ENCODE results near the gene IFT88. TPM values are rescaled to one million over a fixed set of nuclear protein-coding genes. Genes with fewer than 3 reads are reported as not detected.

The IFT88 gene
- total RNA-seq, 1 donor, result 8.7 TPM

DNA sequence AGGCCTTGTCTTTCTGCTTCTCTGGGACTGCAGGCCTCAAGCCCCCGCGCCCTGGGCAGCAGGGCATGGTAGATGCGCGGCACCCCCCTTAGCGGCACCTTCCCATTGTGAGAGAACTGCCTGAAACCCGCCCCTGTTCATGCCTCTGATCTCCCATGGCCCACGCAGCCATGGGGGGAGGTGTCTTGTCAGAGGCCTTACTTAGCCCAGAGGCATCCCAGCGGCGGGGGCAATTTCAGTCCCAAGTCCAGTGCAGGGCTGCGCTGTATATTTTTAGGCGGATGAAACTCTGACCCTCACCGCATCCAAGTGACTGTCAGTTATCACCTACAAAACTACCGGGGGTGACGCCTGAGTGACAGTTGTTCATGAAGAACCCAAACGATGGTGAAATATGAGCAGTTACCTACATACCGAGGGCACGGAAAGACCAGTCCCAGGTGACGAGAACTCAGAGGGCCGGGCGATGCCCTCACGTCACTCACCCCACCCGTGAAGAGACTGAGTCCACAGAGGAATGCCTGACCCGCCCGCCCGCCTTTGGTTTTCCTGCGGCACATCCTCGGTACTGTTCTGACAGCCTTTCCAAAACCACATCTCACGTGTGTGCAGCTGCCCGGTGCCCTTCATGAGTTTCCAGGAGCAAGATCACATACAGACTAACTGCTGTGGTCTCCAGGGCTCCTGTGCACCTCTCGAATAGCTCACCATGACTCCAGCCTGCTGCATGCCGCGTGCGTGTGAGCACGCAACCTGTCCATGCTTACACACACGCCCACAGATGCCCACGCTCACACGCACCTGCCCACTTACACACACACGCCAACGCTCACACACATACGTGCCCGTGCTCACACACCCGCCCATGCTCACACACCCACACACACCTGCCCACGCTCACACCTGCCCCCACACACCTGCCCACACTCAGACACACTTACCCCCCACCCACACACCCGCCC, 150.9 kb downstream of the IFT88 start:
- Histone ChIP-seq H3K4me3 (ENCODE audit: low read length) (no peak overlapping the region), H3K27me3 (ENCODE audit: insufficient read depth, low read length) (peaks cover 19% of the 10 kb centered on the region), H3K4me1 (ENCODE audit: insufficient read depth, low read length) (peaks cover 8% of the 10 kb centered on the region), H3K9me3 (ENCODE audit: low read depth, low read length) (no peaks in the 10 kb centered on the region)

DNA sequence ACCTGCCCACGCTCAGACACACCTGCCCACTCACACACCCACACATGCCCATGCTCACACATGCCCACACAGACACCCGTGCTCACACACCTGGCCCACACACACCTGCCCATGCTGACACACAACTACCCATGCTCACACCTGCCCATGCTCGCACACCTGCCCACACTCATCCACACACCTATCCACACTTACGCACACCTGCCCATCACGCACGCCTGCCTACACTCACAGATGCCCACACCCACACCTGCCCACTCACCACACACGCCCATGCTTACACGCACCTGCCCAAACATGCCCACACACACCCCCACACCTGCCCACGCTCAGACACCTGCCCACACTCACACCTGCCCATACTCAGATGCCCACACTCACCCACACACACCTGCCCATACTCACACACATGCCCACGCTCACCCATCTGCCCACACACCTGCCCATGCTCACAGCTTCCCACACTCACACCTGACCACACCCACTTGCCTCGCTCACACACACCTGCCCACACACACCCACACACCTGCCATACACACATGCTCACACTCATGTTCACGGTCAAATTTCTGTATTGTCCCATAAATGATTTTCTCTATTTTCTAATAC, 152.1 kb downstream of the IFT88 start:
- no peak overlapping the region for H3K4me3 ChIP-seq (ENCODE audit: low read length)
- H3K9me3 ChIP-seq (ENCODE audit: low read depth, low read length), result no peaks in the 10 kb centered on the region
- peaks cover 24% of the 10 kb centered on the region for H3K27me3 ChIP-seq (ENCODE audit: insufficient read depth, low read length)
- peaks cover 8% of the 10 kb centered on the region for H3K4me1 ChIP-seq (ENCODE audit: insufficient read depth, low read length)

DNA sequence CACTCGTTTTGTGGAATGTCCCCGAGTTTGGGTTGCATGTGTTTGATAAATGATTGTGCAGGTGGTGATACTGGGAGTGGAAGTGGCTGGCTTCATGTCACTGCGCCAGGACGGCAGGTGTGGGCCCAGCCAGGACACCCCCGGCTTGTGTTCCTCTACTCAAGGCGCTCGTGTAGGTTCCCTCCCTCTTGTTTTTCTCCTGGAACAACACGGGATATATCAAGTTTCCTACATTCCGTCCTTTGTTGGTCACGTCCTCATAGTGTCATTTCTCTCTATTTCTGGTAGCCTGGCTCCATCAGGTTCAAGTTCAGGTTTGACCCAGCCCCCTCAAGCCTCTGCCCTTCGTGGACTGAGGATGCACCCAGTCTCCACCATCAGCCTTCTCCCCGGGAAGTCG, 152.8 kb downstream of the IFT88 start:
- Histone ChIP-seq H3K27me3 (ENCODE audit: insufficient read depth, low read length) (peaks cover 24% of the 10 kb centered on the region), H3K9me3 (ENCODE audit: low read depth, low read length) (no peaks in the 10 kb centered on the region), H3K4me3 (ENCODE audit: low read length) (no peak overlapping the region), H3K4me1 (ENCODE audit: insufficient read depth, low read length) (peaks cover 8% of the 10 kb centered on the region)

DNA sequence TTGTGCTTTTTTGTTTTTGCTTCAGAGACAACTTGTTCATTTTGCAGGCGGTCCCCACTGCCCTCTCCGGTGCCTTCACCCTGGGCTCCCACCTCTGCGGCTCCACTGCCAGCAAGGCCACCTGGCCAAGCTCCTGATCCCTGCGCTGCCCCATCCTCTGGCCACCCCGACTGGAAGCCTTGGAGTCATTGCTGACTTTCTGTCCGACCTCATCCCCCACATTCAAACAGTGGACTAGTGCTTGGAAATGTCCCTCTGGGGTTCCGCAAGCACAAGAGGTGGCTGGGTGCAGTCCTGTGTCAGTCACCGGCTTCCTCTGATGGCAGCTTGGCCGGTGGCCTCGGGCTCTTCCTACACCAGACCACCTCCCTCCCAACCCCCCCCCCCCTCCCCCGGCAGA, 153.5 kb downstream of the IFT88 start:
- H3K4me3 ChIP-seq (ENCODE audit: low read length), result no peak overlapping the region
- H3K27me3 ChIP-seq (ENCODE audit: insufficient read depth, low read length), result peaks cover 24% of the 10 kb centered on the region
- peaks cover 8% of the 10 kb centered on the region for H3K4me1 ChIP-seq (ENCODE audit: insufficient read depth, low read length)
- no peaks in the 10 kb centered on the region for H3K9me3 ChIP-seq (ENCODE audit: low read depth, low read length)

DNA sequence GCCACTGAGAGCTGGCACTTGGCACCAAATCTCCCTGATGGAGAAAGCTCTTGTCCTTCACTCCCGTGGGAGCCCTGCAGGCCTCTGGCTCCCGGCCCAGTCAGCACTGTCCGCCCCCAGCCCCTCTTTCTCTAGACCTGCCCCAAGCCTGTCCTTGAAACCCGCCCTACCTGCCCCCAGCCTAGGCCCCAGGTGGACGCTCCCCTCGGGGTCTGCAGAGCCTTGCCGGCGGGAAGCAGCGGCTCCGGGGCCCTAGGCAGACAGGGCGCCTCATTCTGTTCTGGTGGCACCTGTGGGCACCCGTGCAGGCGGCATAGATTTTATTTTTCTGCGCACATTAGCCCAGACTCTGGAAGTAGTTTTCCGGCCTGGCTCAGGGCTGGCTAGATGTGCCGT, 154.1 kb downstream of the IFT88 start:
- Histone ChIP-seq H3K27me3 (ENCODE audit: insufficient read depth, low read length) (peaks cover 24% of the 10 kb centered on the region), H3K4me1 (ENCODE audit: insufficient read depth, low read length) (peaks cover 8% of the 10 kb centered on the region), H3K9me3 (ENCODE audit: low read depth, low read length) (no peaks in the 10 kb centered on the region), H3K4me3 (ENCODE audit: low read length) (no peak overlapping the region)

DNA sequence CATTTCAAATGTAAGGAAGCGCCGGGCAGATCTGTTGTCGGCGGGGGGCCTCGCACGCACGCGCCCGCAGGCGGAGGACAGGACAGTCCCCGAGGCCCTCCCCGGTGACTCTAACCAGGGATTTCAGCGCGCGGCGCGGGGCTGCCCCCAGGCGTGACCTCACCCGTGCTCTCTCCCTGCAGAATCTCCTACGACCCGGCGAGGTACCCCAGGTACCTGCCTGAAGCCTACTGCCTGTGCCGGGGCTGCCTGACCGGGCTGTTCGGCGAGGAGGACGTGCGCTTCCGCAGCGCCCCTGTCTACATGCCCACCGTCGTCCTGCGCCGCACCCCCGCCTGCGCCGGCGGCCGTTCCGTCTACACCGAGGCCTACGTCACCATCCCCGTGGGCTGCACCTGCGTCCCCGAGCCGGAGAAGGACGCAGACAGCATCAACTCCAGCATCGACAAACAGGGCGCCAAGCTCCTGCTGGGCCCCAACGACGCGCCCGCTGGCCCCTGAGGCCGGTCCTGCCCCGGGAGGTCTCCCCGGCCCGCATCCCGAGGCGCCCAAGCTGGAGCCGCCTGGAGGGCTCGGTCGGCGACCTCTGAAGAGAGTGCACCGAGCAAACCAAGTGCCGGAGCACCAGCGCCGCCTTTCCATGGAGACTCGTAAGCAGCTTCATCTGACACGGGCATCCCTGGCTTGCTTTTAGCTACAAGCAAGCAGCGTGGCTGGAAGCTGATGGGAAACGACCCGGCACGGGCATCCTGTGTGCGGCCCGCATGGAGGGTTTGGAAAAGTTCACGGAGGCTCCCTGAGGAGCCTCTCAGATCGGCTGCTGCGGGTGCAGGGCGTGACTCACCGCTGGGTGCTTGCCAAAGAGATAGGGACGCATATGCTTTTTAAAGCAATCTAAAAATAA, 154.7 kb downstream of the IFT88 start:
- Histone ChIP-seq H3K27me3 (ENCODE audit: insufficient read depth, low read length) (peaks cover 24% of the 10 kb centered on the region), H3K4me3 (ENCODE audit: low read length) (no peak overlapping the region), H3K4me1 (ENCODE audit: insufficient read depth, low read length) (peaks cover 8% of the 10 kb centered on the region), H3K9me3 (ENCODE audit: low read depth, low read length) (no peaks in the 10 kb centered on the region)

DNA sequence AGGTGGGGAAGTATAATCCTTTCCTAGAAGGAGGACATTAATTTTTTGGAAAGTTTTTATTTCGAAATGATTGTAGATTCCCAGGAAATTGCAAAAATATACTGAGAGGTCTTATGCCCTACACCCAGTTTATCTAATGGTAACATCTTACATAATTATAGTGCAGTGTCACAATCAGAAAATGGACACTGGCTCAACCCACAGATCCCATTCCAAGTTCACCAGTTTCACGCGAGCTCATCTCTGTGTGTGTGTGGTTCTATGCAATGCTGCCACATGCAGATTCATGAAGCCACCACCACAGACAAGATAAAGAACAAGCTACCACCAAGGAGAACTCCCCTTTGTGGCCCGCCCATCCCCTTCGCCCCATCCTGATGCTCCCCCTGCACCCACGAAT, 160.9 kb downstream of the IFT88 start:
- Histone ChIP-seq H3K9me3 (ENCODE audit: low read depth, low read length) (no peaks in the 10 kb centered on the region), H3K4me1 (ENCODE audit: insufficient read depth, low read length) (no peaks in the 10 kb centered on the region), H3K4me3 (ENCODE audit: low read length) (no peak overlapping the region), H3K27me3 (ENCODE audit: insufficient read depth, low read length) (peaks cover 5% of the 10 kb centered on the region)

DNA sequence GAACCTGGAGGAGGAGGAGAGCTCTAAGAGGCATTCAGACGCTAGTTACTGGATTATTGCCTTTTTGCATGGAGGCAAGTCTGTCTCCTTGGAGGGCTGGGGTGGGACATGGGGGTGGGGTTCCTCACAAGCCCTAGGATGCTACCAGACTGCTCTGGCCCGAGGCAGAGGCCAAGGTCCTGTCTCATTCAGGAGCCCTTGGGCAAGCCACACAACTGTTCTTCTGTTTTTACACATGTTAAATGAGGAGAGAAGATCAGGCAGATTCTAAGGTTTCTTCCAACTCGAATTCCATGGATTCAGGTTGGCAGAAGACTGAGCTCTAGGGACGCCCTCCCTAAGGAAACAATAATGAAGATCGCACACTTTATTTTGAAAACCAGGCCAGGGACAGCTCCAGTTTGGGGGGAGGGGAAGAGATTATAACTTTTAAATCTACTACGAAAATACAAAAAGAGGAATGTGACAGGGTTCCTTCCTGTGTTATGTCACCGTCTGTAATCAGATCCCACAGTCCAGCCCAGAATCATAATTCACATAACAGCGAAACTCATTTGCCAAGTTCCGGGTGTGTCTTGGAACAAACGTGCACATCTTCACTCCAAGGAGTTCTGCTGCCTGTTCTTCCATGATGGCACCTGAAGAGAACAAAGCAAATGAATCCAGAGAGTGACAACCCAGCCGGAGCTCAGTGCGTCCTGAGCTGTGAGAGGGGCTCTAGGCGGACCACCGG, 161.8 kb downstream of the IFT88 start:
- H3K4me1 ChIP-seq (ENCODE audit: insufficient read depth, low read length), result no peaks in the 10 kb centered on the region

DNA sequence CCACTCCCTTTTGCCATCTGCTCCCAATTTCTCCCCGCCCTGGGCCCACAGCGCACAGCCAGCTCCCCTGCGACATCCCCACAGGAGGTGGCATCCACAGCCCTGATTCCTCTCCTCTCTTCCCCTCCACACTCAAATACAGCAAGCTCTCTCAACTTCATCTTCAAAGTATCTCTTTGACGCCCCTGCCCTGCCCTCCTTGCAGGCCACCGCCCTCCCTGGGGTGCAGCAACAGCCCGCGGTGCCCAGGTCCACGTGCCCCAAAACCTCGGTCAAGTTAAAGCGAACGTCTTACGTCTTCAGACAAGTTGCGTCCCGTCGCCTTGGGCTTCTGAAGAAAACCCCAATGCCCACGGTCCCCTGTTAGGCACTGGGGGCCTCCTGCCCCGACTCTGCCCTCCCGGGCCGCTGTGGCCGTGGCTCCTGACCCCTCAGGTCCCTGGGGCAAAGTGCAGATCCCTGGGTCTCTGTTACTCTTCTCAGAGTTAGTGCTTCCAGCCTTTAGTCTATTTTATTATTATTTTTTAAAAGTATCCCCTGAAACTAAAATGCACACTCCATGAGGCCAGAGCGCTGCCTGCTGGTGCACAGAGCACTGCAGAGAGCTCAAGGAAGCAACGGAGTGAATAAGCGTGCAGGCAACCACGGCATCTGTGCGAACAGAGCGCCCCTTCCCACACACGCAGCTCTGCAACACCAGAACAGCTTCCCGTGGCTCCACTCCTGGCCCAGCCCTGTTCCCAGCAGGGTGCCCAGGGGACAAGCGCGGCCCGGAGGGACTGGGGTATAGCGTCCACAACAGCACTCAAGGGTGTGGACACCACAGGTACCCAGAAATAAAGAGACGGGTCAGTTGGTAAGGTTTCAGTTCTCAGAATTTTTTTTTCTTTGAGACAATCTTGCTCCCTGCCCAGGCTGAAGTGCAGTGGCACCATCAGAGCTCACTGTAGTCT, 163.0 kb downstream of the IFT88 start:
- H3K9me3 ChIP-seq (ENCODE audit: low read depth, low read length), result no peaks in the 10 kb centered on the region
- no peaks in the 10 kb centered on the region for H3K4me1 ChIP-seq (ENCODE audit: insufficient read depth, low read length)
- no peaks in the 10 kb centered on the region for H3K27me3 ChIP-seq (ENCODE audit: insufficient read depth, low read length)
- H3K4me3 ChIP-seq (ENCODE audit: low read length), result no peak overlapping the region

More for the DNA sequence above, 161.8 kb downstream of the IFT88 start:
- no peak overlapping the region for H3K4me3 ChIP-seq (ENCODE audit: low read length)
- H3K9me3 ChIP-seq (ENCODE audit: low read depth, low read length), result no peaks in the 10 kb centered on the region
- no peaks in the 10 kb centered on the region for H3K27me3 ChIP-seq (ENCODE audit: insufficient read depth, low read length)

DNA sequence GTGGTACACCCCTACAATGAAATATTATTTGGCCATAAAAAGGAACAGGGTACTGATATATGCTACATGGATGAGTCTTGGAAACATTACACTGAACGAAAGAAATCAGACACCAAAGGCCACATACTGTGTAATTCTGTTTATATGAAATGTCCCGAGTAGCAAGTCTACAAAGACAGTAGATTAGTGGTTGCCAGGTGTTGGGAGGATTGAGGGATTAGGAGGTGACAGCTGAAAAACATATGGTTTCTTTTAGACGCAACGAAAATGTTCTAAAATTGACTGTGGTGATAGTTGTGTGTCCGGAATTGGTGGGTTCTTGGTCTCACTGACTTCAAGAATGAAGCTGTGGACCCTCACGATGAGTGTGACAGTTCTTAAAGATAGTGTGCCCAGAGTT, 171.7 kb downstream of the IFT88 start:
- H3K4me1 ChIP-seq (ENCODE audit: insufficient read depth, low read length), result no peaks in the 10 kb centered on the region
- H3K4me3 ChIP-seq (ENCODE audit: low read length), result no peak overlapping the region
- no peaks in the 10 kb centered on the region for H3K27me3 ChIP-seq (ENCODE audit: insufficient read depth, low read length)
- H3K9me3 ChIP-seq (ENCODE audit: low read depth, low read length), result no peaks in the 10 kb centered on the region

DNA sequence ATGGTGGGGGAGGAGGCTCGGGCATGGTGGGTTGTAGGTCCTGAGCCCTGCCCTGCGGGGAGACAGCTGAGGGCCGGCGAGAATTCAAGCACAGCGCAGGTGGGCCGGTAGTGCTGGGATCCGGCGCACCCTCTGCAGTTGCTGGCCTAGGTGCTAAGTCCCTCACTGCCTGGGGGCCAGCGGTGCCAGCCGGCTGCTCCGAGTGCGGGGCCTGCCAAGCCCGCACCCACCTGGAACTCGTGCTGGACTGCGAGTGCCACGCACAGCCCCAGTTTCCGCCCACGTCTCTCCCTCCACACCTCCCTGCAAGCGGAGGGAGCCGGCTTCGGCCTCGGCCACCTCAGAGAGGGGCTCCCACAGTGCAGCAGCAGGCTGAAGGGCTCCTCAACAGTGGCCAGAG, 173.1 kb downstream of the IFT88 start:
- no peak overlapping the region for H3K4me3 ChIP-seq (ENCODE audit: low read length)
- no peaks in the 10 kb centered on the region for H3K9me3 ChIP-seq (ENCODE audit: low read depth, low read length)
- no peaks in the 10 kb centered on the region for H3K27me3 ChIP-seq (ENCODE audit: insufficient read depth, low read length)
- no peaks in the 10 kb centered on the region for H3K4me1 ChIP-seq (ENCODE audit: insufficient read depth, low read length)
